GM06990 (cell line): ENCODE data around the gene IFI6.

Experiments used
- DNase-seq: peaks from one replicate; pipeline ENCODE4 v3.0.0-alpha.2; 2011; ENCODE audit not compliant: insufficient read length; ENCODE audit errors: extremely low read depth
- H3K27me3 ChIP-seq: replicated peaks from 2 replicates; pipeline ENCODE4 v1.6.0; 2011; ENCODE audit warnings: low read length; ENCODE audit not compliant: control insufficient read depth, insufficient read depth
- H3K36me3 ChIP-seq: 2 replicates; pipeline ENCODE4 v1.5.1; 2011; ENCODE audit warnings: low read length; ENCODE audit not compliant: control insufficient read depth, insufficient read depth
- H3K4me3 ChIP-seq: replicated peaks from 2 replicates; pipeline ENCODE4 v1.5.1; 2011; ENCODE audit warnings: low read depth, mild to moderate bottlenecking, control low read depth, low read length
- TF ChIP-seq, protein P1 (sequence below): IDR thresholded peaks from 2 replicates; pipeline ENCODE4 v1.5.1; 2011; ENCODE audit warnings: low read length, control low read depth, mild to moderate bottlenecking, inconsistent platforms; ENCODE audit not compliant: insufficient read depth, poor library complexity, severe bottlenecking

Gene IFI6

DNA sequence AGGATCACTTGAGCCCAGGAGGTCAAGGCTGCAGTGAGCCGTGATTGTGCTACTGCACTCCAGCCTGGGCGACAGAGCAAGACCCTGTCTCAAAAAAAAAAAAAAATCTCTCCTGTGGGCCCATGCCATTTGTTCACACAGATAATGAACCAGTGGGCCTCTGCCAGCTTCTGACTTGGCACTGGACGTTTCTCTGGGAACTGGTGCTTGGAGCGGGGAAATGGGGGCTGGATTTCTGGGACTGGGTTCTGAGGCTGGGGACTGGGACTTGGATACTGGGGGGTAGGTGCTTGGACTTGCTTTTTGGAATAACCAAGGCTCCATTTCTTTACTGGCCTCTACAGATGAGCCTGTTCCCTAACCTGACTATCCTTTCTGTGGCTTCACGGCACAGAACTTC is 9.7 kb downstream of the IFI6 start:
- Histone ChIP-seq H3K36me3 (peaks cover 1% of the 10 kb centered on the region; the same call in 1 of the 2 replicates), H3K4me3 (no peak overlapping the region), H3K27me3 (no peaks in the 10 kb centered on the region)
- TF ChIP-seq, protein P1, sequence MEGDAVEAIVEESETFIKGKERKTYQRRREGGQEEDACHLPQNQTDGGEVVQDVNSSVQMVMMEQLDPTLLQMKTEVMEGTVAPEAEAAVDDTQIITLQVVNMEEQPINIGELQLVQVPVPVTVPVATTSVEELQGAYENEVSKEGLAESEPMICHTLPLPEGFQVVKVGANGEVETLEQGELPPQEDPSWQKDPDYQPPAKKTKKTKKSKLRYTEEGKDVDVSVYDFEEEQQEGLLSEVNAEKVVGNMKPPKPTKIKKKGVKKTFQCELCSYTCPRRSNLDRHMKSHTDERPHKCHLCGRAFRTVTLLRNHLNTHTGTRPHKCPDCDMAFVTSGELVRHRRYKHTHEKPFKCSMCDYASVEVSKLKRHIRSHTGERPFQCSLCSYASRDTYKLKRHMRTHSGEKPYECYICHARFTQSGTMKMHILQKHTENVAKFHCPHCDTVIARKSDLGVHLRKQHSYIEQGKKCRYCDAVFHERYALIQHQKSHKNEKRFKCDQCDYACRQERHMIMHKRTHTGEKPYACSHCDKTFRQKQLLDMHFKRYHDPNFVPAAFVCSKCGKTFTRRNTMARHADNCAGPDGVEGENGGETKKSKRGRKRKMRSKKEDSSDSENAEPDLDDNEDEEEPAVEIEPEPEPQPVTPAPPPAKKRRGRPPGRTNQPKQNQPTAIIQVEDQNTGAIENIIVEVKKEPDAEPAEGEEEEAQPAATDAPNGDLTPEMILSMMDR = no peak
- DNase-seq = no peak

GRCh38 chr1:27661412-27662075 is 10.4 kb downstream of the IFI6 start:
- H3K27me3 ChIP-seq = no peaks in the 10 kb centered on the region
- TF ChIP-seq, protein P1 = no peak

DNA sequence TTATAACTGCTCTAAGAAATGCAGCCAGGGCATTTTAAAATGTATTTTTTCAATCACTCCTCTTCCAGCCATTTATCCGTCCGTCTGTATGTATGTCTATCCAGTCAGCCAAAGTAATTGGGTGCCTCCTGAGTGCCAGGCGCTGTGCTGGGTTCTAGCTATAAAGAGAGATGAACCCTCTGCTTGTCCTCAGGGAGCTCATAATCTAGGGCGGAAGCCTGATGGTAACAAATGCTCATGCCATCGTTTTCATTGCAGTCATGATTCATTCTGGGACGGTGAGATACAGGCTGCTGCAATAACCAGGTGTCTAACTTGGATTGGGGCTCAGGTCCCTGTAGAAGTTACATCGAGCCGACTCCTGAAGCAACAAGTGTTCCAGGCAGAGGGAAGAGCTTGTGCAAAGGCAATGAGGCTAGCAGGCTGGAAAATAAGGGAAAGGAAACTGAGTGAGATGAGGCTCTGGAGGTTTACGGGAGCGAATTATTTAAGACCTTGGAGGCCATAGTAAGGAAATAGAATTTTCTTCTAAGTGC is 11.6 kb downstream of the IFI6 start:
- no peak for DNase-seq
- H3K27me3 ChIP-seq = no peaks in the 10 kb centered on the region
- peak overlapping the region; percentile 41 for H3K4me3 ChIP-seq
- no peaks in the 10 kb centered on the region for H3K36me3 ChIP-seq
- TF ChIP-seq, protein P1 = no peak

More at GRCh38 chr1:27661412-27662075, 10.4 kb downstream of the IFI6 start:
- no peak overlapping the region for H3K4me3 ChIP-seq
- peaks cover 1% of the 10 kb centered on the region; the same call in 1 of the 2 replicates for H3K36me3 ChIP-seq
- DNase-seq = no peak

DNA sequence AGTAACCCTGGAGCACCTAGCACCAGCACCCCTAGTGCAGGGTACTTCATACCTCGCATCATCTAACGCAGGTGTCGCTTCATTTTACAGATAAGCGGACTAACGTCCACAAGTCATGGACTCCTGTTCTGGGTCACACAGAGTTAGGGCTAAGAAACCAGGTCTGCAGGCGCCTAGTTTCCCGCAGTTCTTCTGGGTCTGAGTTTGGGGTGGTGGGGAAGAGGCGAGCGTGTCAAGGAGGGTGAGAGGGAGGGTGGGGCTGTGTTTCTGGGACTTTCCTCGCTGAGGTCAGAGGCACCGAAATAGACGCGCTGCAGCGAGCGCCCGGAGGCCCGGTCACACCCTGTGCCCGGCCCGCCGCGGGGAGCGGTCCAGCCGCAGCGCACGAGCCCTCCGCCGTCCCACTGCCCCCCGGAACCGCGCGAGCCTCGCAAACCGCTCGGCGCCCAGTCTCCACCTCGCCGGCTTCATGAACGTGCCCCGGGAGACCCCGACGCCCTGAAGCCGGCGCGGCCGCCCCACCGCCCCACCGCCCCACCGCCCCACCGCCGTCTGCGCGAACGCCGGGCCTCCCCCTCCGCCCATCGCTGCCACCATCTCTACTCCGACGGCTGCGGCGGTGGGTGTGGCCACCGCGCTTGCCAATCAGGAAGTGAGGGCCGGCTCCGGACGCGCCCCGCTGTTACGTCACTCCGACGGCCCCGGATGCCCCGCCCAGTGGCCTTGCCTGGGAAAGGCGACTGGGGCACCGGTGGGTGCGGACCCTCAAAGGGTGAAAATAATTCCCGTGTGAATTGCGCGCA is 12.3 kb downstream of the IFI6 start:
- Histone ChIP-seq H3K36me3 (no peaks in the 10 kb centered on the region), H3K4me3 (peak overlapping the region; percentile 56), H3K27me3 (no peaks in the 10 kb centered on the region)
- DNase-seq = peak; percentile 94
- TF ChIP-seq, protein P1 = no peak

DNA sequence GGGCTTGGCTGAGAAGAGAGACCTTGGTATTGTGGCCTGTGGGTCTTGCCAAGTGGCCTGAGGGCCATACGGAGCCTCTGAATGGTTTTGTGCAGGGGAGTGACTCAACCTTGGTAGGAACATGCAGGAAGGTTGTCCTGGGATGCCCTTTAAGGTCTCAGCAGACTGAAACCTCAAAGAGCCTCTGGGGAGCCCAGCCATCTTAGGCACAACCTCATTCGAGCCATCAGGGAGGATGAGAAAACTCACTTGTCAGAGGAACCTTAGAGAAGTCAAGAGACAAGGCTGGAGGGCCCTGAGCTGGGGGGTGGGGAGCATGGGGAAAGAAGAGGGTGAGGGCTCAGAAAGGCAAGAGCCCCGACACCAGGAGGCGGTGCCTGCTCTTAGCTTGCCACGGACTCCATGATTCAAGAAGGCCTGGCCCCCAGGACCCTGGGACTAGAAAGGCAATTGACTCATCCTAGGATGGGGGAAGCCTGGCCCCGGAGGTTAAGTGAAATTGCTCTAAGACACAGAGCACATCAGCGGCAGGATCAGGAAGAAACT is 13.0 kb downstream of the IFI6 start:
- TF ChIP-seq, protein P1 = peak; percentile 12
- H3K27me3 ChIP-seq = no peaks in the 10 kb centered on the region
- peak overlapping the region; percentile 56 for H3K4me3 ChIP-seq
- no peaks in the 10 kb centered on the region for H3K36me3 ChIP-seq
- DNase-seq = peak; percentile 71
